HepG2 (cell line): ENCODE data around the gene DOC2A. TPM values are rescaled to one million over a fixed set of nuclear protein-coding genes. Genes with fewer than 3 reads are reported as not detected.

Experiments
- E2F1 ChIP-seq: sonication (generic); formaldehyde crosslinking; IDR thresholded peaks from 2 replicates; pipeline ENCODE4 v1.5.0; 2020; ENCODE audit warnings: missing genetic modification reagents
- FOXJ3 ChIP-seq: sonication (generic); formaldehyde crosslinking; IDR thresholded peaks from 2 replicates; pipeline ENCODE4 v1.4.0; 2020; ENCODE audit warnings: missing genetic modification reagents, mild to moderate bottlenecking, borderline replicate concordance
- HDAC1 ChIP-seq: sonication (generic); formaldehyde crosslinking; IDR thresholded peaks from 2 replicates; pipeline ENCODE4 v1.5.1; 2020; ENCODE audit warnings: mild to moderate bottlenecking, missing genetic modification reagents
- HNRNPUL1 ChIP-seq: fragments of 200-400 bp; formaldehyde crosslinking; IDR thresholded peaks from 2 replicates; pipeline ENCODE4 v1.6.1; 2017; ENCODE audit warnings: low read depth, mild to moderate bottlenecking, low read length, moderate library complexity
- MAF1 ChIP-seq: sonication (generic); formaldehyde crosslinking; IDR thresholded peaks from 2 replicates; pipeline ENCODE4 v1.5.0; 2020; ENCODE audit warnings: missing genetic modification reagents, borderline replicate concordance
- MXD1 ChIP-seq: sonication (generic); formaldehyde crosslinking; IDR thresholded peaks from 2 replicates; pipeline ENCODE4 v1.4.0; 2020; ENCODE audit warnings: mild to moderate bottlenecking, missing genetic modification reagents
- RAD21 ChIP-seq: fragments of 450-650 bp; formaldehyde crosslinking; IDR thresholded peaks from 2 replicates; pipeline ENCODE4 v1.5.0; 2020; ENCODE audit warnings: mild to moderate bottlenecking
- RBM22 ChIP-seq: fragments of 200-400 bp; formaldehyde crosslinking; optimal IDR thresholded peaks from 2 replicates; pipeline ENCODE3; 2017; ENCODE audit warnings: mild to moderate bottlenecking, low read length, moderate library complexity
- STAG1 ChIP-seq: sonication (generic); formaldehyde crosslinking; IDR thresholded peaks from 2 replicates; pipeline ENCODE4 v1.4.0; 2020; ENCODE audit warnings: missing genetic modification reagents
- TRIM22 ChIP-seq: fragments of 450-650 bp; IDR thresholded peaks from 2 replicates; pipeline ENCODE4 v1.6.1; 2017
- ZBTB43 ChIP-seq: sonication (generic); formaldehyde crosslinking; conservative IDR thresholded peaks from 2 replicates; pipeline ENCODE4 v1.4.0; 2020; ENCODE audit warnings: missing genetic modification reagents
- ZMAT5 ChIP-seq: sonication (generic); formaldehyde crosslinking; IDR thresholded peaks from 2 replicates; pipeline ENCODE4 v1.5.0; 2020; ENCODE audit warnings: mild to moderate bottlenecking, low read depth, missing genetic modification reagents, borderline replicate concordance
- ZNF318 ChIP-seq: sonication (generic); formaldehyde crosslinking; IDR thresholded peaks from 2 replicates; pipeline ENCODE4 v1.4.0; 2020; ENCODE audit warnings: mild to moderate bottlenecking, missing genetic modification reagents
- ZNF746 ChIP-seq: sonication (generic); formaldehyde crosslinking; IDR thresholded peaks from 2 replicates; pipeline ENCODE4 v1.8.0; 2022; ENCODE audit warnings: mild to moderate bottlenecking, missing genetic modification reagents
- ZNF781 ChIP-seq: sonication (generic); formaldehyde crosslinking; IDR thresholded peaks from 2 replicates; pipeline ENCODE4 v1.5.1; 2020; ENCODE audit warnings: borderline replicate concordance, mild to moderate bottlenecking, missing genetic modification reagents; ENCODE audit errors: not compliant biosample characterization
- ZSCAN30 ChIP-seq: sonication (generic); formaldehyde crosslinking; IDR thresholded peaks from 2 replicates; pipeline ENCODE4 v1.5.0; 2020; ENCODE audit warnings: mild to moderate bottlenecking, missing genetic modification reagents
- polyA plus RNA-seq, 8 experiments: library from polyadenylated mRNA; depleted of rRNA in 3 of 8; stranded (reverse) in 7 of 8; unstranded in 1 of 8; fragments of >200 nt; fragmentation: Illumina TruSeq in 4 of 8; extraction: Trizol in 4 of 8; gene quantifications; 2 replicates each; pipeline versions ENCODE4 v1.2.1 to v1.2.3, GENCODE V29; 2011 to 2016; ENCODE audit warnings: low read depth in 4 of 8, missing spikeins in 1 of 8, mixed read lengths in 1 of 8; ENCODE audit not compliant: insufficient read depth in 1 of 8
- total RNA-seq, 5 experiments: library from RNA; depleted of rRNA; stranded (reverse); fragments of >200 nt; fragmentation: Illumina TruSeq; extraction: Trizol; gene quantifications; 2 replicates each; pipeline ENCODE4 v1.2.3, GENCODE V29; 2016; ENCODE audit warnings: low read depth in 1 of 5

Gene DOC2A
- total and polyA plus RNA-seq, 2 of the 13 experiments (the other 11 are each of a cell fraction or from before 2014, with no cell fraction given), result 0.15 to 0.55 TPM

GRCh38 chr16:30052671-30053372, 42.0 kb upstream of the DOC2A start (continued):
- TF ChIP-seq MXD1 (CRISPR knock-in tag), result peak; percentile 91
- TF ChIP-seq ZNF781 (CRISPR knock-in tag), result peak; percentile 89
- peak; percentile 67; the same call in 1 of the 2 replicates for TF ChIP-seq FOXJ3
- peak; percentile 87 for TF ChIP-seq RBM22
- no peak for TF ChIP-seq HNRNPUL1
- no peak; the same call in 1 of the 2 replicates for TF ChIP-seq MAF1 (CRISPR knock-in tag)
- peak; percentile 100 for TF ChIP-seq E2F1 (CRISPR knock-in tag)
- no peak for TF ChIP-seq ZMAT5 (CRISPR knock-in tag)
- peak; percentile 94; the same call in 1 of the 2 replicates for TF ChIP-seq ZSCAN30 (CRISPR knock-in tag)
- TF ChIP-seq STAG1 (CRISPR knock-in tag), result peak; percentile 8; the same call in 1 of the 2 replicates
- TF ChIP-seq ZNF746 (CRISPR knock-in tag), result peak; percentile 85
- peak; percentile 99 for TF ChIP-seq HDAC1 (CRISPR knock-in tag)
- TF ChIP-seq ZNF318 (CRISPR knock-in tag), result no peak
- peak; percentile 81 for TF ChIP-seq ZBTB43 (CRISPR knock-in tag)
- no peak for TF ChIP-seq TRIM22
- TF ChIP-seq RAD21, result peak; percentile 61; the same call in 1 of the 2 replicates
